Activated CD4-positive, alpha-beta T cell treated with anti-CD3 and anti-CD28 coated beads, Interleukin-2, amount 10 ng/mL, durations not matched to agents 24 days and 14 days (primary cell): ENCODE results near the gene DSG3. TPM values are rescaled to one million over a fixed set of nuclear protein-coding genes. Genes with fewer than 3 reads are reported as not detected.
"Not testable (repeated sequence)": the region's sequence is repeated elsewhere in the genome, so short reads cannot be mapped to it uniquely, and the experiment has no call there.

Source experiments
- DNase-seq: peaks from one replicate; pipeline ENCODE4 v3.0.0; 2022
- H3K27ac Mint-ChIP-seq: one replicate; pipeline ENCODE4 v1.8.0; 2022; ENCODE audit warnings: mild to moderate bottlenecking, mixed read lengths
- H3K27me3 Mint-ChIP-seq: one replicate; pipeline ENCODE4 v1.8.0; 2022; ENCODE audit warnings: mixed read lengths
- H3K36me3 Mint-ChIP-seq: one replicate; pipeline ENCODE4 v1.8.0; 2022; ENCODE audit warnings: low read depth, mild to moderate bottlenecking, mixed read lengths
- H3K4me1 Mint-ChIP-seq: one replicate; pipeline ENCODE4 v1.8.0; 2021; ENCODE audit warnings: mixed read lengths
- H3K4me3 Mint-ChIP-seq: one replicate; pipeline ENCODE4 v1.8.0; 2022; ENCODE audit warnings: mild to moderate bottlenecking, moderate library complexity, mixed read lengths
- H3K9me3 Mint-ChIP-seq: one replicate; pipeline ENCODE4 v1.8.0; 2021; ENCODE audit warnings: mixed read lengths
- intact Hi-C: fragments of 100-400 bp; cut with micrococcal nuclease; formaldehyde crosslinking; loops from one replicate; pipeline ENCODE4 v1.15.1; 2023
- total RNA-seq: library from RNA; stranded (reverse); gene quantifications from 2 replicates; pipeline ENCODE4 v1.2.3, GENCODE V29; 2022

Gene DSG3
- total RNA-seq, 1 donor from 2014 or later = not detected

- no peaks in the 10 kb centered on the region for H3K4me1 Mint-ChIP-seq
- peaks cover 7% of the 10 kb centered on the region for H3K27me3 Mint-ChIP-seq
- intact Hi-C loops = no loop called here
- no peak for DNase-seq
- no peak overlapping the region for H3K4me3 Mint-ChIP-seq
- H3K9me3 Mint-ChIP-seq = no peaks in the 10 kb centered on the region
- no peak overlapping the region for H3K27ac Mint-ChIP-seq
- no peaks in the 10 kb centered on the region for H3K36me3 Mint-ChIP-seq
Observed at GRCh38 chr18:31491586-31491985, 44.0 kb downstream of the DSG3 start.

GRCh38 chr18:31492671-31493070 is 45.1 kb downstream of the DSG3 start:
- intact Hi-C loops = no loop called here
- Mint-ChIP-seq H3K4me3 (no peak overlapping the region), H3K27ac (no peak overlapping the region), H3K9me3 (no peaks in the 10 kb centered on the region), H3K36me3 (no peaks in the 10 kb centered on the region), H3K27me3 (peaks cover 16% of the 10 kb centered on the region), H3K4me1 (no peaks in the 10 kb centered on the region)
- no peak for DNase-seq

DNA sequence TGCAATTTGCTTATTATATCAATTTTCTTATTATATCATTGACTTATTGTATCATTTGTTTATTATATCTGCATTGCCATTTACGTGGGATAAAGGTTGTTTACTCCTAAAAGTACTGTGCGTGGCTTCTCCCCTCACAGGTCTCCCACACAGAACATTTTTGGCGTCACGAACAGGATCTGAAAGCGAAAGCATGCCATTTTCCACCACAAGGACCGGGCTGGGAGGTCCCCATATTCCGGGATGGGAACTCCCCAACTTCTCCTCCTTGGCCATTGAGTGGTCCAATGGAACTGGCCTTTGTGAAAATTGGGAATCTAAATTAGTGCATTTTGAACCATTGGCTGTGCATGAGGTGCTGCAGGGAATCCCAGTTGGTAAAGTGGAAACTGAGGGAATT is 45.6 kb downstream of the DSG3 start:
- DNase-seq = no peak
- Mint-ChIP-seq H3K4me3 (no peak overlapping the region), H3K9me3 (no peaks in the 10 kb centered on the region), H3K36me3 (no peaks in the 10 kb centered on the region), H3K27ac (no peak overlapping the region), H3K27me3 (peaks cover 16% of the 10 kb centered on the region), H3K4me1 (no peaks in the 10 kb centered on the region)
- intact Hi-C loops = no loop called here

- Mint-ChIP-seq H3K27me3 (peaks cover 22% of the 10 kb centered on the region), H3K4me3 (no peak overlapping the region), H3K9me3 (no peaks in the 10 kb centered on the region), H3K4me1 (peaks cover 2% of the 10 kb centered on the region), H3K27ac (no peak overlapping the region), H3K36me3 (no peaks in the 10 kb centered on the region)
- no peak for DNase-seq
- intact Hi-C loops = no loop called here
Observed at GRCh38 chr18:31493941-31494340, 46.4 kb downstream of the DSG3 start.

GRCh38 chr18:31494705-31495244 is 47.2 kb downstream of the DSG3 start:
- H3K27me3 Mint-ChIP-seq = peaks cover 28% of the 10 kb centered on the region
- H3K4me1 Mint-ChIP-seq, intact Hi-C loops, H3K9me3 Mint-ChIP-seq, H3K27ac Mint-ChIP-seq, DNase-seq, H3K36me3 Mint-ChIP-seq, H3K4me3 Mint-ChIP-seq: not testable (repeated sequence)

DNA sequence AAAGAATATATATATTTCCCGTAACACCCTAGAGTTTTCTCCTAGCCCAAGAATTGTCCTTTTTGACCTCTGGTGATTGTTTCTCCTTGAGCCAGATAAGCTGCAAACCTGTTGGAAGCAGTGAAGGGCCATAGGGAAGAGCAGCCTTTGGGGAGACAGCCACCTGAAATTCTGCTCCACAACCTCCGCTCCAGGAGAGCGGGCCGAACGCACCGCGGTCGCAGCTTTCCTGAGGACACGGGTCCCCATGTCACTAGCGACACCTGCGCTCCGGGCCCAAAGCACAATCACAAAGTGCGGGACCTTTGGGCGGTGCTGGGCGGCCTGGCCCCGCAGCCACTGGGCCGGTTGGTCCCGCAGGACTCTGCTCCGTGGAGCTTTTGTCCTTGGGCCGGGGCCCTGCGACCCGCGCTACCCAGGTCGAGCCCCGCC is 49.9 kb downstream of the DSG3 start:
- Mint-ChIP-seq H3K9me3 (no peaks in the 10 kb centered on the region), H3K27me3 (peaks cover 37% of the 10 kb centered on the region), H3K36me3 (no peaks in the 10 kb centered on the region), H3K27ac (no peak overlapping the region), H3K4me3 (no peak overlapping the region), H3K4me1 (peaks cover 2% of the 10 kb centered on the region)
- intact Hi-C loops = no loop called here
- DNase-seq = no peak

DNA sequence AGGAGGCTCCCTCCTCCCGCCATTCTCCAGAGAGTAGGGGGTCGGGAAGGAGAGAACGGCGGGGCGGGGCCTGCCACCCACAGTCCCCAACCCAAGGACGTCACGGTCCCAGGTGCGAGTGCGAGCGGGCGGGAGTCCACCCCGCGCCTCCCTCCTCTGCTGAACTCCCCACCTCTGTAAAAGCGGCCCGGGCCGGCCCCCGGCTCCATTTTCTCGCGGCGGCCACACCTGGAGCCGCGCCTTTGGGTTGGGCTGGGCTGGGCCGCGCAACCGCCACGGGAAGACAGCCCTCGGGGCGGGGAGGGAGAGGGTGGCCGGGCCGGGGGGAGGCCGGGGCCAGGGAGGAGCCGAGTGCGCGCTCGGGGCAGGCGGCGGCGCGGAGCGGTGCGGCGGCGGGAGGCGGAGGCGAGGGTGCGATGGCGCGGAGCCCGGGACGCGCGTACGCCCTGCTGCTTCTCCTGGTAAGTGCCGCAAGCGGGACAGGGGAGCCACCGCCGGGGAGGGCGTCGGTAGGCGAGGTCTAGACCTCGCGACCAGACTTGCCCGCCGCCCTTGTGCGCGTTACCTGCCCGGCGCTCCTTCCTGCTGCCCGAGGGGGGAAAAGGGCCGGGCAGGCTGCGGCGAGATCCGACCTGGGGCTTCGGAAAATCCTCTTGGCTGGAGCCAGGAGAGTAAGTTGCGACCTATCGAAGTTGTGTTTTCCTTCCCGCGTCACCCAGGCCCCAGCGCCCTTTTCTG is 50.5 kb downstream of the DSG3 start, which contains the start of gene DSG2:
DSG2 (plus strand) TSS at position 342 of the 738 bp plus-strand sequence; CDS start at position 417, 75 bp downstream.
- Mint-ChIP-seq H3K9me3 (no peaks in the 10 kb centered on the region), H3K36me3 (no peaks in the 10 kb centered on the region), H3K4me1 (peaks cover 2% of the 10 kb centered on the region), H3K27me3 (peaks cover 37% of the 10 kb centered on the region), H3K4me3 (peak within 1 kb of the TSS; percentile 81), H3K27ac (no peak within 1 kb of the TSS)
- intact Hi-C loops = no loop called here
- DNase-seq = peak; percentile 65

DNA sequence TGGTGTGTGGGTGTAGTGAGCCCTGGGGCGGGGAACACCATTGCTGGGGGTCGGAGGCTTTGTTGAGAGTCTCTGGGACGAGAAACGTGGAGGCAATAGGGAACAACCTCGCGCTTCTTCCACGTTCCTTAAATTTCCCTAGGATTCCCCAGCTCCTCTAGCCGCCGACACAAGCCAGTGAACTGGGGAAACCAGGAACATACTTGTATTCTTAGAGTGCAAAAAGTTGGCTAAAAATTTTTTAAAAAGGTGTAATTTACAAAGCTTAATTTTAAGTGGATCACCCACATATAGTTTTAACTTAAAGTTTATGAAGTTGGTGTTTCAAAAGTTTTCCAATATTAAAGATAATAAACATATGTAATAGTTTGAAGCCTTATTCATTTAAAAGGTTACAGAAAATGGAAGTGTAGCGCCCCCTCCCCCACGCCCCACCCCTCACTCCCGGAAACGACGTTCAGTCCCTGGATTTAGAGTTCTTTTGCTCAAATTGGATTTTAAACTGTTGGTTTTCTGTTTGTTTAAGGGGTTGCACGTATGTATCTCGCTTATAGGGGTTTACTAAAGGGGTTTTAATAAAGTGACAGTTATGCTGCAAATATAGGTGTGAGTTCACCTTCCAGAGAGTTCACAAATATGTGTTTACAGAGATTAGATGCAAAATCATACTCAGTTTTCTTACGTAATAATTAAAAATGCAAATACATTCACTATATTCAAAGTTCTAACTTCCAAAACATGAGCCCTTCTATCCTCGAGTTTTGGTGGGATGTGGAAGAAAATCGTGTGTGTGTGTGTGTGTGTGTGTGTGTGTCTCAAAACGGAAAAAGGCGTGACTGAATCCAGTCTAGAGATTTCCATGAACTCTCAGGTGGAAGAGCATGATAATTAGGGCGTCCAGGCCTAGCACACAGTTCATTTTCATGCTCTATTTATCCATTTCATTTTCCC is 51.3 kb downstream of the DSG3 start:
- no peak overlapping the region for H3K27ac Mint-ChIP-seq
- no peaks in the 10 kb centered on the region for H3K9me3 Mint-ChIP-seq
- H3K36me3 Mint-ChIP-seq = no peaks in the 10 kb centered on the region

GRCh38 chr18:31500051-31500688 is 52.6 kb downstream of the DSG3 start:
- H3K4me1 Mint-ChIP-seq = peaks cover 2% of the 10 kb centered on the region
- DNase-seq = no peak
- intact Hi-C loops = no loop called here

More for the DNA sequence above, 51.3 kb downstream of the DSG3 start:
- DNase-seq = no peak
- Mint-ChIP-seq H3K27me3 (peaks cover 37% of the 10 kb centered on the region), H3K4me3 (peak overlapping the region; percentile 81), H3K4me1 (peaks cover 2% of the 10 kb centered on the region)
- intact Hi-C loops = no loop called here

GRCh38 chr18:31503011-31503410 is 55.5 kb downstream of the DSG3 start:
- Mint-ChIP-seq H3K27ac (no peak overlapping the region), H3K9me3 (no peaks in the 10 kb centered on the region), H3K27me3 (peaks cover 21% of the 10 kb centered on the region), H3K4me3 (no peak overlapping the region), H3K4me1 (peaks cover 2% of the 10 kb centered on the region), H3K36me3 (no peaks in the 10 kb centered on the region)
- intact Hi-C loops = no loop called here
- DNase-seq = no peak

More at GRCh38 chr18:31500051-31500688, 52.6 kb downstream of the DSG3 start:
- Mint-ChIP-seq H3K9me3 (no peaks in the 10 kb centered on the region), H3K27me3 (peaks cover 37% of the 10 kb centered on the region), H3K27ac (no peak overlapping the region), H3K36me3 (no peaks in the 10 kb centered on the region), H3K4me3 (no peak overlapping the region)

- H3K27me3 Mint-ChIP-seq = peaks cover 9% of the 10 kb centered on the region
- no peaks in the 10 kb centered on the region for H3K4me1 Mint-ChIP-seq
- intact Hi-C loops = no loop called here
- no peak overlapping the region for H3K27ac Mint-ChIP-seq
- no peak overlapping the region for H3K4me3 Mint-ChIP-seq
- no peaks in the 10 kb centered on the region for H3K9me3 Mint-ChIP-seq
- no peak for DNase-seq
- H3K36me3 Mint-ChIP-seq = no peaks in the 10 kb centered on the region
Observed at GRCh38 chr18:31504455-31505147, 57.1 kb downstream of the DSG3 start.

DNA sequence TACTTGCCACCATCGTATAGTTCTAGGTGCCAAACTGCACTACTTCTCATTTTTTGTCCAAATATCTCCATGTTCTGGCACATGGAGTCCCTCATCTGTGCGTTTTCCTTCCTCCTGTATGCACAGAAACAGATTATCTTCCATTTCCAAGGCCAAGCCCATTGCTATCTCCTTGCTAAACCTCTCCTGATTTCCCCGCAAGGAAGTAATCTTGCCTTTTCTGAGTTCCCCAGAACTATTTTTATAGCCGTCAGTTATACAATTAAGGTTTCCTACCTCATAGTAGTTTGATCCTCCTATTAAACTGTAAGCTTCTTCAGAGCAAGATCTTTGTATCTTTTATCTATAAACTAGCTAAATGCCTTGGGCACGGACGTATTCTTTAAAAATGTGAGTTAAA is 57.6 kb downstream of the DSG3 start:
- no peaks in the 10 kb centered on the region for H3K9me3 Mint-ChIP-seq
- H3K4me1 Mint-ChIP-seq = no peaks in the 10 kb centered on the region
- no peak for DNase-seq
- no peak overlapping the region for H3K4me3 Mint-ChIP-seq
- intact Hi-C loops = no loop called here
- no peak overlapping the region for H3K27ac Mint-ChIP-seq
- no peaks in the 10 kb centered on the region for H3K36me3 Mint-ChIP-seq
- peaks cover 8% of the 10 kb centered on the region for H3K27me3 Mint-ChIP-seq
